H1 (cell line): ENCODE data around the gene IGF1. TPM values are rescaled to one million over a fixed set of nuclear protein-coding genes. Genes with fewer than 3 reads are reported as not detected.

Experiments used
- CTCF ChIA-PET: fragments of 300-600 bp; sonication (Branson Sonifier 250); formaldehyde crosslinking; loops from one replicate; lab custom pipeline; 2021; ENCODE audit not compliant: partially characterized antibody; lab: Charles Lee
- POLR2A ChIA-PET: fragments of 300-600 bp; sonication (Branson Sonifier 250); formaldehyde crosslinking; loops from one replicate; lab custom pipeline; 2021; ENCODE audit warnings: inconsistent platforms; ENCODE audit not compliant: partially characterized antibody; lab: Charles Lee
- DNase-seq, 2 experiments: peaks; one replicate each; pipeline versions ENCODE4 v3.0.0 to v3.0.0-alpha.2; 2010 to 2022; ENCODE audit warnings: low spot score in 2 of 2, low read depth in 1 of 2, mixed read lengths in 1 of 2
- FAIRE-seq: peaks from 2 replicates; lab custom pipeline; 2011; peaks lifted over from hg19 to GRCh38; lab: Jason Lieb, UNC
- H2AFZ ChIP-seq: 2 replicates; pipeline ENCODE4 v1.8.1; 2012; ENCODE audit warnings: low read length, inconsistent platforms
- H2AK5ac ChIP-seq: 2 replicates; pipeline ENCODE4 v1.6.1; 2013; ENCODE audit warnings: low read depth, low read length
- H2BK120ac ChIP-seq: replicated peaks from 2 replicates; pipeline ENCODE3; 2013; ENCODE audit warnings: low read depth, low read length, inconsistent platforms
- H2BK12ac ChIP-seq: 2 replicates; pipeline ENCODE4 v1.6.1; 2013; ENCODE audit warnings: low read depth, low read length
- H2BK15ac ChIP-seq: 2 replicates; pipeline ENCODE4 v1.6.1; 2013; ENCODE audit warnings: low read length
- H2BK20ac ChIP-seq: 2 replicates; pipeline ENCODE4 v1.6.1; 2013; ENCODE audit warnings: low read length
- H2BK5ac ChIP-seq: 2 replicates; pipeline ENCODE4 v1.6.1; 2013; ENCODE audit warnings: low read depth, low read length
- H3K14ac ChIP-seq: 2 replicates; pipeline ENCODE4 v1.6.1; 2013; ENCODE audit warnings: inconsistent platforms; ENCODE audit not compliant: insufficient read length
- H3K18ac ChIP-seq: 2 replicates; pipeline ENCODE4 v1.6.1; 2013; ENCODE audit warnings: low read length; ENCODE audit errors: extremely low read depth
- H3K23ac ChIP-seq: 2 replicates; pipeline ENCODE4 v1.6.1; 2013; ENCODE audit warnings: inconsistent platforms; ENCODE audit not compliant: insufficient read length
- H3K23me2 ChIP-seq: 2 replicates; pipeline ENCODE4 v1.6.1; 2013; ENCODE audit warnings: low read depth, low read length
- H3K27ac ChIP-seq: 2 replicates; pipeline ENCODE4 v1.6.1; 2011; ENCODE audit warnings: low read depth, low read length, inconsistent platforms
- H3K27me3 ChIP-seq, 4 experiments: replicated peaks in 1 of 4; 1 replicate in 1 of 4; 2 replicates in 3 of 4; pipeline versions ENCODE4 v1.6.1 to v1.8.1; 2011 to 2013; ENCODE audit warnings: low read length in 3 of 4, mild to moderate bottlenecking in 3 of 4, inconsistent platforms in 2 of 4, mixed read lengths in 2 of 4, moderate library complexity in 1 of 4; ENCODE audit not compliant: control insufficient read depth in 3 of 4, insufficient read depth in 3 of 4; ENCODE audit errors: extremely low read depth in 1 of 4
- H3K36me3 ChIP-seq, 4 experiments: 2 replicates each; pipeline versions ENCODE4 v1.6.1 to v1.8.1; 2011 to 2013; ENCODE audit warnings: mild to moderate bottlenecking in 4 of 4, low read length in 3 of 4, moderate library complexity in 2 of 4, control low read depth in 1 of 4, inconsistent platforms in 1 of 4; ENCODE audit not compliant: insufficient read depth in 4 of 4, control insufficient read depth in 2 of 4
- H3K4ac ChIP-seq: replicated peaks from 2 replicates; pipeline ENCODE3; 2013; ENCODE audit warnings: low read length, low read depth, mixed read lengths, inconsistent platforms; ENCODE audit not compliant: insufficient read length
- H3K4me1 ChIP-seq, 4 experiments: replicated peaks in 1 of 4; 1 replicate in 1 of 4; 2 replicates in 3 of 4; pipeline versions ENCODE4 v1.6.1 to v1.8.1; 2011 to 2013; ENCODE audit warnings: low read length in 3 of 4, inconsistent platforms in 2 of 4, mixed read lengths in 1 of 4; ENCODE audit not compliant: insufficient read depth in 4 of 4, control insufficient read depth in 3 of 4
- H3K4me2 ChIP-seq, 2 experiments: 2 replicates each; pipeline versions ENCODE4 v1.6.1 to v1.8.1; 2011 to 2013; ENCODE audit warnings: low read depth in 2 of 2, low read length in 2 of 2, control low read depth in 1 of 2, inconsistent platforms in 1 of 2, mild to moderate bottlenecking in 1 of 2; ENCODE audit not compliant: insufficient read depth in 1 of 2
- H3K4me3 ChIP-seq, 4 experiments: fragments of 200-600, 300-600 bp in 1 of 4; sonication (generic), shearing (Covaris generic), sonication (Bioruptor Twin) in 1 of 4; 2 replicates each; pipeline versions ENCODE4 v1.5.1 to v1.8.1; 2011 to 2016; ENCODE audit warnings: low read length in 4 of 4, low read depth in 3 of 4, control low read depth in 2 of 4, inconsistent platforms in 2 of 4, mild to moderate bottlenecking in 2 of 4, mixed read lengths in 1 of 4, moderate library complexity in 1 of 4; ENCODE audit not compliant: insufficient read depth in 2 of 4; ENCODE audit errors: extremely low read depth in 1 of 4
- H3K56ac ChIP-seq: replicated peaks from 2 replicates; pipeline ENCODE3; 2013; ENCODE audit warnings: low read depth, mild to moderate bottlenecking, mixed read lengths, low read length, inconsistent platforms; ENCODE audit not compliant: insufficient read length
- H3K79me1 ChIP-seq: 2 replicates; pipeline ENCODE4 v1.6.1; 2013; ENCODE audit warnings: low read depth, low read length, control low read depth
- H3K79me2 ChIP-seq, 2 experiments: 2 replicates each; pipeline versions ENCODE4 v1.6.1 to v1.8.1; 2012 to 2013; ENCODE audit warnings: low read length in 2 of 2, mild to moderate bottlenecking in 2 of 2, inconsistent platforms in 1 of 2; ENCODE audit not compliant: insufficient read depth in 2 of 2, control insufficient read depth in 1 of 2
- H3K9ac ChIP-seq, 4 experiments: replicated peaks in 1 of 4; 1 replicate in 1 of 4; 2 replicates in 3 of 4; pipeline versions ENCODE4 v1.6.1 to v1.8.1; 2011 to 2013; ENCODE audit warnings: low read depth in 3 of 4, low read length in 3 of 4, control low read depth in 2 of 4, mild to moderate bottlenecking in 2 of 4, moderate library complexity in 2 of 4, inconsistent platforms in 1 of 4; ENCODE audit errors: extremely low read depth in 1 of 4
- H3K9me3 ChIP-seq, 2 experiments: 2 replicates each; pipeline versions ENCODE4 v1.6.1 to v1.8.1; 2012 to 2013; ENCODE audit warnings: mild to moderate bottlenecking in 2 of 2, moderate library complexity in 2 of 2, control low read depth in 1 of 2, inconsistent platforms in 1 of 2, low read depth in 1 of 2, low read length in 1 of 2, mixed read lengths in 1 of 2; ENCODE audit not compliant: insufficient read depth in 2 of 2
- H4K20me1 ChIP-seq, 2 experiments: replicated peaks in 1 of 2; 2 replicates each; pipeline versions ENCODE3 to v1.8.1; 2011 to 2013; ENCODE audit warnings: inconsistent platforms in 2 of 2, low read length in 2 of 2, mild to moderate bottlenecking in 1 of 2; ENCODE audit not compliant: insufficient read depth in 2 of 2, control insufficient read depth in 1 of 2
- H4K5ac ChIP-seq: 2 replicates; pipeline ENCODE4 v1.6.1; 2013; ENCODE audit warnings: low read length, low read depth, mixed read lengths, inconsistent platforms; ENCODE audit not compliant: insufficient read length
- H4K8ac ChIP-seq: 2 replicates; pipeline ENCODE4 v1.8.0; 2013; ENCODE audit warnings: mild to moderate bottlenecking, moderate library complexity, low read length, inconsistent platforms; ENCODE audit not compliant: insufficient read depth; ENCODE audit errors: extremely low read depth
- H4K91ac ChIP-seq: replicated peaks from 2 replicates; pipeline ENCODE3; 2013; ENCODE audit warnings: low read length, mixed read lengths, inconsistent platforms; ENCODE audit not compliant: insufficient read length
- ASH2L ChIP-seq: fragments of 200-600, 300-600 bp; sonication (generic); IDR thresholded peaks from one replicate; pipeline ENCODE4 v1.7.1; 2017; ENCODE audit warnings: low read length
- CBX5 ChIP-seq: fragments of 300-800, 300-1000 bp; sonication (generic); IDR thresholded peaks from 2 replicates; pipeline ENCODE4 v1.7.1; 2016; ENCODE audit warnings: antibody characterized with exemption, low read length, low read depth
- CTBP2 ChIP-seq: IDR thresholded peaks from 2 replicates; pipeline ENCODE4 v1.7.0; 2011; ENCODE audit warnings: borderline replicate concordance, mild to moderate bottlenecking, moderate library complexity, mixed read lengths, low read length; ENCODE audit not compliant: insufficient read depth, insufficient read length
- HDAC2 ChIP-seq, 2 experiments: fragments of 300-600 bp in 1 of 2; sonication (generic) in 1 of 2; IDR thresholded peaks; 2 replicates each; pipeline ENCODE4 v1.6.1; 2011 to 2012; ENCODE audit warnings: low read depth in 2 of 2, low read length in 2 of 2, mild to moderate bottlenecking in 2 of 2, moderate library complexity in 2 of 2, borderline replicate concordance in 1 of 2, inconsistent platforms in 1 of 2
- JUND ChIP-seq: IDR thresholded peaks from 2 replicates; pipeline ENCODE4 v1.6.1; 2011; ENCODE audit warnings: mild to moderate bottlenecking, improper control_type of control experiment, low read length
- KDM4A ChIP-seq: IDR thresholded peaks from one replicate; pipeline ENCODE4 v1.7.1; 2012; ENCODE audit warnings: low read depth, mild to moderate bottlenecking, moderate library complexity, low read length, inconsistent platforms; ENCODE audit not compliant: severe bottlenecking
- MAX ChIP-seq: IDR thresholded peaks from 2 replicates; pipeline ENCODE4 v1.6.1; 2012; ENCODE audit warnings: inconsistent platforms
- SUZ12 ChIP-seq: fragments of 200-600 bp; sonication (generic); IDR thresholded peaks from 2 replicates; pipeline ENCODE4 v1.6.1; 2012; ENCODE audit warnings: mild to moderate bottlenecking, inconsistent platforms, low read length, moderate library complexity, mixed read lengths
- TCF12 ChIP-seq: IDR thresholded peaks from 2 replicates; pipeline ENCODE4 v1.6.1; 2011; ENCODE audit warnings: low read depth, mild to moderate bottlenecking, low read length
- WGBS, 2 experiments: shearing (Covaris generic) in 1 of 2; methylation state at CpG; one replicate each; pipeline versions ENCODE4 v1.1.6 to v1.1.7; 2013 to 2015; ENCODE audit warnings: low lambda C conversion rate in 2 of 2, mixed read lengths in 2 of 2, inconsistent platforms in 1 of 2, low coverage in 1 of 2, missing lambda C conversion rate in 1 of 2; ENCODE audit not compliant: insufficient replicate concordance in 2 of 2, insufficient coverage in 1 of 2, insufficient read length in 1 of 2; ENCODE audit errors: extremely low coverage in 1 of 2, missing lambda C conversion rate in 1 of 2; 5-methylcytosine and 5-hydroxymethylcytosine counted together
- polyA plus RNA-seq, 7 experiments: library from polyadenylated mRNA; depleted of rRNA in 3 of 7; stranded (reverse) in 5 of 7; unstranded in 2 of 7; fragments of >200 nt in 5 of 7; fragments of 200-250 nt in 2 of 7; gene quantifications; 1 replicate in 5 of 7; 2 replicates in 1 of 7; 4 replicates in 1 of 7; pipeline versions ENCODE4 v1.2.1 to v1.2.3, GENCODE V29; 2011 to 2013; ENCODE audit warnings: missing spikeins in 2 of 7, mixed read lengths in 2 of 7
- total RNA-seq: library from RNA; stranded (reverse); fragmentation: NEBNext Ultra II Directional; extraction: Animal tissue kit (Norgen Biotek cat#: 25700); gene quantifications from 2 replicates; pipeline ENCODE4 v1.2.1, GENCODE V29; 2021
- TF ChIP-seq, protein P1 (sequence below): IDR thresholded peaks from 2 replicates; pipeline ENCODE4 v1.6.1; 2012; ENCODE audit warnings: low read length, inconsistent platforms

IGF1 gene
- total and polyA plus RNA-seq, 2 of the 8 experiments (the other 6 are each of a cell fraction or from before 2014, with no cell fraction given): not detected

- Histone ChIP-seq H3K18ac (no peak overlapping the region), H4K91ac (no peak overlapping the region), H2BK5ac (no peak overlapping the region), H3K56ac (no peak overlapping the region), H3K23me2 (no peaks in the 10 kb centered on the region), H3K27ac (no peak overlapping the region), H3K9me3 (no peaks in the 10 kb centered on the region), H3K23ac (no peak overlapping the region), H2BK20ac (no peak overlapping the region), H3K79me2 (no peaks in the 10 kb centered on the region), H3K27me3 (no peaks in the 10 kb centered on the region), H3K79me1 (no peaks in the 10 kb centered on the region), H3K9ac (no peak overlapping the region), H2BK120ac (no peak overlapping the region), H4K5ac (no peak overlapping the region), H3K4ac (no peak overlapping the region), H2AK5ac (no peak overlapping the region), H3K4me1 (no peaks in the 10 kb centered on the region), H3K14ac (no peak overlapping the region), H2BK12ac (no peak overlapping the region), H2AFZ (no peak overlapping the region), H3K36me3 (no peaks in the 10 kb centered on the region), H4K20me1 (no peaks in the 10 kb centered on the region), H3K4me2 (no peak overlapping the region), H2BK15ac (no peak overlapping the region), H3K4me3 (no peak overlapping the region), H4K8ac (no peak overlapping the region)
- TF ChIP-seq JUND (no peak), ASH2L (no peak), SUZ12 (no peak), CTBP2 (no peak), CBX5 (no peak), KDM4A (no peak), MAX (no peak), HDAC2 (IDR thresholded peaks at IDR 0.05; ENCODE audit: borderline replicate concordance in 1 of 2, low read depth in 2 of 2, low read length in 2 of 2) (no peak), TCF12 (no peak)
- TF ChIP-seq, protein P1, sequence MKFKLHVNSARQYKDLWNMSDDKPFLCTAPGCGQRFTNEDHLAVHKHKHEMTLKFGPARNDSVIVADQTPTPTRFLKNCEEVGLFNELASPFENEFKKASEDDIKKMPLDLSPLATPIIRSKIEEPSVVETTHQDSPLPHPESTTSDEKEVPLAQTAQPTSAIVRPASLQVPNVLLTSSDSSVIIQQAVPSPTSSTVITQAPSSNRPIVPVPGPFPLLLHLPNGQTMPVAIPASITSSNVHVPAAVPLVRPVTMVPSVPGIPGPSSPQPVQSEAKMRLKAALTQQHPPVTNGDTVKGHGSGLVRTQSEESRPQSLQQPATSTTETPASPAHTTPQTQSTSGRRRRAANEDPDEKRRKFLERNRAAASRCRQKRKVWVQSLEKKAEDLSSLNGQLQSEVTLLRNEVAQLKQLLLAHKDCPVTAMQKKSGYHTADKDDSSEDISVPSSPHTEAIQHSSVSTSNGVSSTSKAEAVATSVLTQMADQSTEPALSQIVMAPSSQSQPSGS: no peak
- ChIA-PET POLR2A (no interaction called here), CTCF (no interaction called here)
- 97% methylated on average over 5 of the region's 5 CpGs; no CpG with 5 or more reads in 1 of the 2 experiments for whole genome bisulfite sequencing, 2 experiments
- FAIRE-seq: no peak
- DNase-seq: no peak
These were observed 21.0 kb downstream of the IGF1 start for GRCh38 chr12:102459314-102459713.
